ENCODE measurements around the gene NUBP2.

NUBP2 gene

GRCh38 chr16:1782408-1783264 lies at the start of gene NUBP2, which contains the start of gene SPSB3:
NUBP2 (plus strand) TSS chr16:1782960; CDS start chr16:1783021, 61 bp downstream.
SPSB3 (minus strand) TSS chr16:1782571; CDS start chr16:1781483, 1,088 bp downstream.
- peak; percentile 95 for DNase-seq

GRCh38 chr16:1734123-1734522 lies 48.6 kb upstream of the NUBP2 start:
- DNase-seq = no peak

- no peak for DNase-seq
Observed at GRCh38 chr16:1734816-1735215, 47.9 kb upstream of the NUBP2 start.

GRCh38 chr16:1740234-1740633 lies 42.5 kb upstream of the NUBP2 start:
- no peak for DNase-seq

GRCh38 chr16:1740781-1741490 lies 41.8 kb upstream of the NUBP2 start:
- no peak for DNase-seq

- no peak for DNase-seq
Observed at GRCh38 chr16:1741553-1742165, 41.1 kb upstream of the NUBP2 start.

- no peak for DNase-seq
Observed at GRCh38 chr16:1743376-1744337, 39.1 kb upstream of the NUBP2 start.

GRCh38 chr16:1744338-1744840 lies 38.4 kb upstream of the NUBP2 start:
- no peak for DNase-seq

GRCh38 chr16:1745181-1745899 lies 37.4 kb upstream of the NUBP2 start:
- DNase-seq = no peak

- no peak for DNase-seq
Observed at GRCh38 chr16:1745900-1746692, 36.7 kb upstream of the NUBP2 start.

- no peak for DNase-seq
Observed at GRCh38 chr16:1746693-1747195, 36.0 kb upstream of the NUBP2 start.

GRCh38 chr16:1747934-1748333 lies 34.8 kb upstream of the NUBP2 start:
- DNase-seq = no peak

- no peak for DNase-seq
Observed at GRCh38 chr16:1749152-1750117, 33.3 kb upstream of the NUBP2 start.

GRCh38 chr16:1751946-1752345 lies 30.8 kb upstream of the NUBP2 start:
- DNase-seq = no peak

GRCh38 chr16:1752853-1753252 lies 29.9 kb upstream of the NUBP2 start:
- DNase-seq = no peak

- no peak for DNase-seq
Observed at GRCh38 chr16:1754204-1754603, 28.6 kb upstream of the NUBP2 start.

GRCh38 chr16:1757714-1758461 lies 24.9 kb upstream of the NUBP2 start:
- DNase-seq = no peak

- no peak for DNase-seq
Observed at GRCh38 chr16:1758923-1759322, 23.8 kb upstream of the NUBP2 start.

Measured in NCI-H526 treated with DMSO at 0.1 percent for 48 hours (cell line).